NCI-H345 (cell line): ENCODE data around the gene TRIM48.
"Not testable (repeated sequence)": the region's sequence is repeated elsewhere in the genome, so short reads cannot be mapped to it uniquely, and the experiment has no call there.

Source experiments
- DNase-seq: peaks from one replicate; lab custom pipeline; 2025; lab: John Stamatoyannopoulos, UW

TRIM48 gene

GRCh38 chr11:55261855-55262254 is at the start of gene TRIM48:
TSS of gene TRIM48 (plus strand) at chr11:55262155. CDS start at chr11:55262268, 113 bp downstream.
- DNase-seq = not testable (repeated sequence)

GRCh38 chr11:55238316-55238715 is 23.6 kb upstream of the TRIM48 start:
- not testable (repeated sequence) for DNase-seq

- DNase-seq = no peak
These were observed 1.1 kb downstream of the TRIM48 start for GRCh38 chr11:55263081-55263480.
